B cell (primary cell): Measurements from ENCODE around the gene ZDHHC18. TPM values are rescaled to one million over a fixed set of nuclear protein-coding genes. Genes with fewer than 3 reads are reported as not detected.

Experiments used
- ATAC-seq: fragments of 200-7000 bp; cut with Tn5 transposase; one replicate; pipeline ENCODE4 v1.10.0; 2021; ENCODE audit warnings: low read depth, mild to moderate bottlenecking, moderate number of reproducible peaks, moderate library complexity
- CTCF ChIA-PET: fragments of 350-600 bp; sonication (Branson Sonifier 250); formaldehyde crosslinking; loops from one replicate; lab custom pipeline; 2021; ENCODE audit warnings: antibody characterized with exemption, inconsistent platforms; lab: Charles Lee
- POLR2A ChIA-PET: fragments of 350-600 bp; sonication (Branson Sonifier 250); formaldehyde crosslinking; loops from one replicate; lab custom pipeline; 2021; ENCODE audit warnings: antibody characterized with exemption; lab: Charles Lee
- DNase-seq: peaks from one replicate; pipeline ENCODE4 v3.0.0; 2013
- H2AFZ ChIP-seq: 2 replicates; pipeline ENCODE4 v1.6.1; 2012; ENCODE audit warnings: mild to moderate bottlenecking, low read depth, low read length; ENCODE audit not compliant: insufficient read depth, poor library complexity, severe bottlenecking
- H3K27ac ChIP-seq, 2 donors: 1 replicate in 1 of 2; 2 replicates in 1 of 2; pipeline ENCODE4 v1.5.1; 2012 to 2013; ENCODE audit warnings: low read length in 2 of 2, mild to moderate bottlenecking in 2 of 2, moderate library complexity in 1 of 2
- H3K27me3 ChIP-seq, 4 experiments: fragments of 200-600 bp in 1 of 4; sonication (generic) in 1 of 4; replicated peaks in 1 of 4; 1 replicate in 2 of 4; 2 replicates in 2 of 4; pipeline versions ENCODE4 v1.6.1 to v1.7.0; 2013 to 2016; ENCODE audit warnings: low read length in 3 of 4, mild to moderate bottlenecking in 2 of 4, mixed read lengths in 1 of 4, moderate library complexity in 1 of 4; ENCODE audit not compliant: insufficient read depth in 4 of 4, control insufficient read depth in 3 of 4; ENCODE audit errors: control extremely low read depth in 1 of 4
- H3K36me3 ChIP-seq, 2 experiments: replicated peaks in 1 of 2; 1 replicate in 1 of 2; 2 replicates in 1 of 2; pipeline versions ENCODE4 v1.6.1 to v1.7.1; 2013; ENCODE audit warnings: low read length in 1 of 2; ENCODE audit not compliant: insufficient read depth in 2 of 2, control insufficient read depth in 1 of 2; ENCODE audit errors: control extremely low read depth in 1 of 2, extremely low read depth in 1 of 2
- H3K4me1 ChIP-seq, 2 donors: fragments of 200-600 bp in 1 of 2; sonication (generic) in 1 of 2; 1 replicate in 1 of 2; 2 replicates in 1 of 2; pipeline versions ENCODE4 v1.5.1 to v1.6.1; 2013 to 2017; ENCODE audit warnings: low read length in 2 of 2; ENCODE audit not compliant: control insufficient read depth in 2 of 2, insufficient read depth in 2 of 2
- H3K4me2 ChIP-seq: replicated peaks from 2 replicates; pipeline ENCODE3; 2012; ENCODE audit warnings: mild to moderate bottlenecking, low read depth, low read length; ENCODE audit not compliant: poor library complexity, severe bottlenecking
- H3K4me3 ChIP-seq, 5 experiments: fragments of 200-600 bp in 1 of 5; sonication (generic) in 1 of 5; 1 replicate in 3 of 5; 2 replicates in 2 of 5; pipeline versions ENCODE4 v1.5.1 to v1.7.0; 2011 to 2016; ENCODE audit warnings: low read length in 4 of 5, mild to moderate bottlenecking in 4 of 5, low read depth in 2 of 5, control low read depth in 1 of 5, moderate library complexity in 1 of 5; ENCODE audit not compliant: insufficient read depth in 1 of 5; ENCODE audit errors: control extremely low read depth in 1 of 5, extremely low read depth in 1 of 5
- H3K79me2 ChIP-seq: fragments of 200-600 bp; sonication (generic); one replicate; pipeline ENCODE4 v1.6.0; 2016; ENCODE audit warnings: low read length; ENCODE audit not compliant: control insufficient read depth, insufficient read depth
- H3K9ac ChIP-seq: fragments of 200-600 bp; sonication (generic); 2 replicates; pipeline ENCODE4 v1.6.1; 2017; ENCODE audit warnings: mild to moderate bottlenecking, low read length, moderate library complexity
- H3K9me3 ChIP-seq, 3 donors: one replicate each; pipeline versions ENCODE4 v1.6.1 to v1.7.1; 2013; ENCODE audit warnings: low read length in 2 of 3; ENCODE audit not compliant: control insufficient read depth in 2 of 3, insufficient read depth in 1 of 3; ENCODE audit errors: control extremely low read depth in 1 of 3
- H4K20me1 ChIP-seq: 2 replicates; pipeline ENCODE4 v1.6.0; 2012; ENCODE audit warnings: mild to moderate bottlenecking, low read length; ENCODE audit not compliant: insufficient read depth, control insufficient read depth, poor library complexity, severe bottlenecking
- H3K27ac Mint-ChIP-seq: one replicate; pipeline ENCODE4 v1.8.0; 2021; ENCODE audit warnings: mixed read lengths
- H3K27me3 Mint-ChIP-seq: one replicate; pipeline ENCODE4 v1.8.0; 2021; ENCODE audit warnings: mixed read lengths
- H3K4me1 Mint-ChIP-seq: one replicate; pipeline ENCODE4 v1.8.0; 2021; ENCODE audit warnings: mixed read lengths
- H3K4me3 Mint-ChIP-seq: one replicate; pipeline ENCODE4 v1.8.0; 2021; ENCODE audit warnings: mixed read lengths
- H3K9me3 Mint-ChIP-seq: one replicate; pipeline ENCODE4 v1.8.0; 2022; ENCODE audit warnings: mixed read lengths; ENCODE audit not compliant: insufficient read depth
- CTCF ChIP-seq: fragments of 200-600 bp; IDR thresholded peaks from one replicate; pipeline ENCODE4 v1.8.0; 2022; ENCODE audit warnings: antibody characterized with exemption, mild to moderate bottlenecking
- EZH2 ChIP-seq: IDR thresholded peaks from 2 replicates; pipeline ENCODE4 v1.6.1; 2012; ENCODE audit warnings: borderline replicate concordance, low read depth, mild to moderate bottlenecking, moderate library complexity, low read length; ENCODE audit not compliant: insufficient read depth, poor library complexity, severe bottlenecking
- WGBS: methylation state at CpG from one replicate; pipeline ENCODE4 v1.1.5; 2013; ENCODE audit warnings: missing lambda C conversion rate; ENCODE audit not compliant: insufficient coverage; 5-methylcytosine and 5-hydroxymethylcytosine counted together
- intact Hi-C: fragments of 100-400 bp; cut with micrococcal nuclease; formaldehyde crosslinking; loops from one replicate; pipeline ENCODE4 v1.10.0; 2022
- polyA plus RNA-seq: library from polyadenylated mRNA; depleted of rRNA; stranded (reverse); fragments of >200 nt; gene quantifications from 2 replicates; pipeline ENCODE4 v1.2.3, GENCODE V29; 2012
- total RNA-seq, 2 donors: library from RNA; stranded (reverse); fragments of 120-200 nt in 1 of 2; gene quantifications; 1 replicate in 1 of 2; 2 replicates in 1 of 2; pipeline versions ENCODE4 v1.2.3 to v1.2.4, GENCODE V29; 2013 to 2022

The ZDHHC18 gene
- total and polyA plus RNA-seq, 2 donors (not counting 1 experiment from before 2014, with no cell fraction given), result 25.8 to 30.8 TPM

- intact Hi-C loops, result loop anchor here (1.0 kb wide), 2 partner anchors 25 to 47 kb away; partner anchors contain the start of gene GPATCH3
- Histone ChIP-seq H3K36me3 (peaks cover 0 to 61% of the 10 kb centered on the region in 2 experiments), H2AFZ (no peak overlapping the region), H3K4me2 (no peak overlapping the region), H3K4me3 (no peak overlapping the region), H3K9me3 (no peaks in the 10 kb centered on the region), H3K9ac (no peak overlapping the region), H3K27me3 (no peaks in the 10 kb centered on the region), H3K4me1 (no peaks in the 10 kb centered on the region), H3K79me2 (no peaks in the 10 kb centered on the region), H4K20me1 (no peaks in the 10 kb centered on the region), H3K27ac (no peak overlapping the region)
- H3K27ac Mint-ChIP-seq, result no peak overlapping the region
- DNase-seq, result peak; percentile 85
- ChIA-PET POLR2A (no interaction called here), CTCF (interaction anchor here (0.6 to 3.9 kb wide), 3 partner anchors 13 to 100 kb away, joined by 4 to 27 read pairs (median 22); no protein-coding TSS in a partner anchor)
- H3K4me1 Mint-ChIP-seq, result no peaks in the 10 kb centered on the region
- ATAC-seq, result peak; percentile 89
- WGBS, result 55% methylated on average over 2 of the region's 3 CpGs
- no peak overlapping the region for H3K4me3 Mint-ChIP-seq
- no peaks in the 10 kb centered on the region for H3K9me3 Mint-ChIP-seq
- H3K27me3 Mint-ChIP-seq, result no peaks in the 10 kb centered on the region
- TF ChIP-seq EZH2, result no peak
- peak; percentile 87 for TF ChIP-seq CTCF
Measured at GRCh38 chr1:26853156-26853555, 26.7 kb downstream of the ZDHHC18 start.

- Histone ChIP-seq H3K9ac (no peak overlapping the region), H3K27me3 (no peaks in the 10 kb centered on the region), H2AFZ (no peak overlapping the region), H3K4me3 (no peak overlapping the region), H3K9me3 (no peaks in the 10 kb centered on the region), H3K4me2 (no peak overlapping the region), H3K4me1 (no peaks in the 10 kb centered on the region), H3K79me2 (no peaks in the 10 kb centered on the region), H3K27ac (no peak overlapping the region), H3K36me3 (peaks cover 0 to 56% of the 10 kb centered on the region in 2 experiments), H4K20me1 (no peaks in the 10 kb centered on the region)
- no peaks in the 10 kb centered on the region for H3K4me1 Mint-ChIP-seq
- CTCF ChIA-PET, result interaction anchor here (0.6 to 3.9 kb wide), 4 partner anchors 13 to 100 kb away, joined by 4 to 27 read pairs (median 15); no protein-coding TSS in a partner anchor
- no peaks in the 10 kb centered on the region for H3K9me3 Mint-ChIP-seq
- no peak for TF ChIP-seq CTCF
- no peak for TF ChIP-seq EZH2
- POLR2A ChIA-PET, result no interaction called here
- H3K27ac Mint-ChIP-seq, result no peak overlapping the region
- H3K4me3 Mint-ChIP-seq, result no peak overlapping the region
- ATAC-seq (no peak), DNase-seq (no peak)
- intact Hi-C loops, result loop anchor here (1.0 kb wide), 2 partner anchors 25 to 47 kb away; partner anchors contain the start of gene GPATCH3
- 98% methylated on average over 10 of the region's 10 CpGs for WGBS
- H3K27me3 Mint-ChIP-seq, result no peaks in the 10 kb centered on the region
Measured at GRCh38 chr1:26853600-26853999, 27.1 kb downstream of the ZDHHC18 start.
